Sigmoid colon (tissue), 4 donors: ENCODE data around the gene PTGS1.

Experiments
- CTCF ChIP-seq, 4 experiments: fragments of 450-650 bp in 3 of 4; fragments of 200-600 bp in 1 of 4; IDR thresholded peaks; one replicate each; pipeline ENCODE4 v1.5.1; 2016 to 2019; ENCODE audit warnings: antibody characterized with exemption in 4 of 4, mild to moderate bottlenecking in 3 of 4, moderate library complexity in 2 of 4
- EP300 ChIP-seq, 4 donors: sonication (generic); formaldehyde crosslinking; IDR thresholded peaks; one replicate each; pipeline ENCODE4 v1.6.1; 2017; ENCODE audit warnings: antibody characterized with exemption in 4 of 4
- POLR2A ChIP-seq, 2 donors: fragments of 450-650 bp; IDR thresholded peaks; one replicate each; pipeline ENCODE4 v1.6.1; 2016; ENCODE audit warnings: antibody characterized with exemption in 2 of 2, mild to moderate bottlenecking in 2 of 2, moderate library complexity in 2 of 2
- POLR2AphosphoS5 ChIP-seq, 4 donors: sonication (generic); formaldehyde crosslinking; IDR thresholded peaks; one replicate each; pipeline ENCODE4 v1.6.1; 2017; ENCODE audit warnings: antibody characterized with exemption in 4 of 4

GRCh38 chr9:122420315-122420714 lies 49.5 kb downstream of the PTGS1 start:
- TF ChIP-seq CTCF (IDR thresholded peaks at IDR 0.05) (no peak), POLR2A (IDR thresholded peaks at IDR 0.05) (no peak), POLR2AphosphoS5 (IDR thresholded peaks at IDR 0.05) (no peak), EP300 (IDR thresholded peaks at IDR 0.05) (no peak)
